CD14-positive monocyte (primary cell): ENCODE data around the gene ARSI. TPM values are rescaled to one million over a fixed set of nuclear protein-coding genes. Genes with fewer than 3 reads are reported as not detected.

Source experiments
- DNase-seq, 3 donors: peaks; one replicate each; pipeline ENCODE4 v3.0.0-alpha.2; 2011 to 2022
- H2AFZ ChIP-seq: 2 replicates; pipeline ENCODE4 v1.6.0; 2012; ENCODE audit warnings: mild to moderate bottlenecking, low read depth, low read length, inconsistent platforms; ENCODE audit not compliant: insufficient read depth, poor library complexity, severe bottlenecking
- H3K27ac ChIP-seq, 2 donors: 1 replicate in 1 of 2; 2 replicates in 1 of 2; pipeline ENCODE4 v1.5.1; 2012 to 2013; ENCODE audit warnings: low read length in 2 of 2, control low read depth in 1 of 2, inconsistent platforms in 1 of 2, low read depth in 1 of 2, mild to moderate bottlenecking in 1 of 2
- H3K27me3 ChIP-seq, 2 donors: one replicate each; pipeline versions ENCODE4 v1.6.0 to v1.6.1; 2011 to 2013; ENCODE audit warnings: low read length in 2 of 2; ENCODE audit not compliant: control insufficient read depth in 2 of 2, insufficient read depth in 2 of 2
- H3K36me3 ChIP-seq, 2 donors: replicated peaks in 1 of 2; 1 replicate in 1 of 2; 2 replicates in 1 of 2; pipeline versions ENCODE4 v1.5.1 to v1.6.1; 2012 to 2013; ENCODE audit warnings: low read length in 2 of 2, control low read depth in 1 of 2, inconsistent platforms in 1 of 2, mild to moderate bottlenecking in 1 of 2; ENCODE audit not compliant: insufficient read depth in 2 of 2, control insufficient read depth in 1 of 2
- H3K4me1 ChIP-seq, 2 donors: 1 replicate in 1 of 2; 2 replicates in 1 of 2; pipeline versions ENCODE4 v1.5.1 to v1.6.1; 2012 to 2013; ENCODE audit warnings: low read length in 2 of 2, control low read depth in 1 of 2, inconsistent platforms in 1 of 2, mild to moderate bottlenecking in 1 of 2, moderate library complexity in 1 of 2; ENCODE audit not compliant: insufficient read depth in 2 of 2, control insufficient read depth in 1 of 2
- H3K4me2 ChIP-seq: replicated peaks from 2 replicates; pipeline ENCODE3; 2012; ENCODE audit warnings: low read length, moderate library complexity, mild to moderate bottlenecking; ENCODE audit not compliant: poor library complexity, severe bottlenecking; ENCODE audit errors: extremely low read depth
- H3K4me3 ChIP-seq, 3 experiments: fragments of 200-600 bp in 1 of 3; sonication (generic) in 1 of 3; replicated peaks in 1 of 3; 1 replicate in 2 of 3; 2 replicates in 1 of 3; pipeline ENCODE4 v1.5.1; 2011 to 2013; ENCODE audit warnings: low read length in 3 of 3, mild to moderate bottlenecking in 3 of 3, control low read depth in 2 of 3, low read depth in 2 of 3, inconsistent platforms in 1 of 3, moderate library complexity in 1 of 3
- H3K79me2 ChIP-seq: 2 replicates; pipeline ENCODE4 v1.6.0; 2012; ENCODE audit warnings: mild to moderate bottlenecking, control low read depth, inconsistent platforms, low read length, moderate library complexity; ENCODE audit not compliant: insufficient read depth
- H3K9ac ChIP-seq: 2 replicates; pipeline ENCODE4 v1.6.0; 2017; ENCODE audit warnings: low read length, mild to moderate bottlenecking; ENCODE audit not compliant: insufficient read depth, poor library complexity, severe bottlenecking
- H3K9me3 ChIP-seq, 2 donors: replicated peaks in 1 of 2; 1 replicate in 1 of 2; 2 replicates in 1 of 2; pipeline versions ENCODE4 v1.5.1 to v1.6.1; 2012 to 2013; ENCODE audit warnings: low read length in 2 of 2, control low read depth in 1 of 2; ENCODE audit not compliant: control insufficient read depth in 1 of 2, insufficient read depth in 1 of 2
- H4K20me1 ChIP-seq: 2 replicates; pipeline ENCODE4 v1.6.0; 2012; ENCODE audit warnings: mild to moderate bottlenecking, low read length, control low read depth, moderate library complexity; ENCODE audit not compliant: insufficient read depth
- H3K27ac Mint-ChIP-seq, 7 donors: one replicate each; pipeline ENCODE4 v1.8.0; 2020; ENCODE audit warnings: mild to moderate bottlenecking in 7 of 7, mixed read lengths in 7 of 7, moderate library complexity in 6 of 7, inconsistent platforms in 2 of 7
- H3K27me3 Mint-ChIP-seq, 3 donors: one replicate each; pipeline ENCODE4 v1.8.0; 2021 to 2022; ENCODE audit warnings: low read depth in 3 of 3, mild to moderate bottlenecking in 3 of 3, mixed read lengths in 3 of 3, moderate library complexity in 3 of 3, inconsistent platforms in 1 of 3
- H3K36me3 Mint-ChIP-seq, 2 donors: one replicate each; pipeline ENCODE4 v1.8.0; 2020; ENCODE audit warnings: mixed read lengths in 2 of 2, inconsistent platforms in 1 of 2, mild to moderate bottlenecking in 1 of 2
- H3K4me1 Mint-ChIP-seq: one replicate; pipeline ENCODE4 v1.8.0; 2020; ENCODE audit warnings: mild to moderate bottlenecking, mixed read lengths
- H3K4me3 Mint-ChIP-seq, 2 donors: one replicate each; pipeline ENCODE4 v1.8.0; 2020; ENCODE audit warnings: mild to moderate bottlenecking in 2 of 2, mixed read lengths in 2 of 2, moderate library complexity in 1 of 2
- H3K9me3 Mint-ChIP-seq, 7 donors: one replicate each; pipeline ENCODE4 v1.8.0; 2020 to 2022; ENCODE audit warnings: mixed read lengths in 7 of 7, mild to moderate bottlenecking in 6 of 7, moderate library complexity in 6 of 7, inconsistent platforms in 2 of 7
- WGBS: methylation state at CpG from one replicate; pipeline ENCODE4 v1.1.5; 2013; ENCODE audit warnings: missing lambda C conversion rate; ENCODE audit not compliant: insufficient coverage; 5-methylcytosine and 5-hydroxymethylcytosine counted together
- intact Hi-C, 2 donors: fragments of 100-400 bp; cut with micrococcal nuclease; formaldehyde crosslinking; loops; one replicate each; pipeline versions ENCODE4 v1.15.0 to v1.15.1; 2023
- polyA plus RNA-seq, 3 donors: library from polyadenylated mRNA; depleted of rRNA in 1 of 3; unstranded in 2 of 3; stranded (reverse) in 1 of 3; fragments of 300-500 nt in 2 of 3; fragments of >200 nt in 1 of 3; fragmentation: Illumina TruSeq in 2 of 3; gene quantifications; 1 replicate in 2 of 3; 2 replicates in 1 of 3; pipeline ENCODE4 v1.2.3, GENCODE V29; 2012 to 2021
- TF ChIP-seq, protein P1 (sequence below): fragments of 200-600 bp; IDR thresholded peaks from one replicate; pipeline ENCODE4 v1.8.0; 2022; ENCODE audit warnings: antibody characterized with exemption, mild to moderate bottlenecking

ARSI gene
- polyA plus RNA-seq, 3 donors, result not detected

DNA sequence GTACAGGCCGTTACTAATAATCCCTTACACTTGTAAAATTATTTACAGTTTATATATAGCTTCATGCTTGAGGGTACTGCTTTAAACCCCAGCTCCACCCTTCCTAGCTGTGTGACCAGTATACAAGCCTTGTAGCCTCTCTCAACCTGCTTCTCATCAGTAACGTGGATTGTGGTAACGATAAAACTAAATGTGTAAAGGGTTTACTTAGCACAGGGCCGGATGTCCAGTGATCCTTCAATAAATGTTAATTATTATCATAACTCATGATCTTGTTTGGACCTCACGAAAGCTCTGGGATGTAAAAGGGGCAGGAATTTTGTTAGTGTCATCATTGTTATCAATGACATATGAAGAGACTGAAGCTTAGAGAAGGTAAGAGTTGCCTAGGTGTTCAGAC is 7.5 kb upstream of the ARSI start:
- Histone ChIP-seq H3K27me3 (no peaks in the 10 kb centered on the region), H3K9me3 (no peaks in the 10 kb centered on the region), H4K20me1 (no peaks in the 10 kb centered on the region), H3K4me2 (no peak overlapping the region), H3K9ac (no peak overlapping the region), H3K4me3 (no peak overlapping the region), H3K27ac (no peak overlapping the region), H3K4me1 (no peaks in the 10 kb centered on the region), H2AFZ (no peak overlapping the region), H3K79me2 (no peaks in the 10 kb centered on the region), H3K36me3 (no peaks in the 10 kb centered on the region)
- H3K27ac Mint-ChIP-seq, result no peak overlapping the region
- H3K36me3 Mint-ChIP-seq, result no peaks in the 10 kb centered on the region
- no peaks in the 10 kb centered on the region for H3K9me3 Mint-ChIP-seq
- peaks cover 4 to 6% (median 6%) of the 10 kb centered on the region in 3 donors for H3K27me3 Mint-ChIP-seq
- TF ChIP-seq, protein P1, sequence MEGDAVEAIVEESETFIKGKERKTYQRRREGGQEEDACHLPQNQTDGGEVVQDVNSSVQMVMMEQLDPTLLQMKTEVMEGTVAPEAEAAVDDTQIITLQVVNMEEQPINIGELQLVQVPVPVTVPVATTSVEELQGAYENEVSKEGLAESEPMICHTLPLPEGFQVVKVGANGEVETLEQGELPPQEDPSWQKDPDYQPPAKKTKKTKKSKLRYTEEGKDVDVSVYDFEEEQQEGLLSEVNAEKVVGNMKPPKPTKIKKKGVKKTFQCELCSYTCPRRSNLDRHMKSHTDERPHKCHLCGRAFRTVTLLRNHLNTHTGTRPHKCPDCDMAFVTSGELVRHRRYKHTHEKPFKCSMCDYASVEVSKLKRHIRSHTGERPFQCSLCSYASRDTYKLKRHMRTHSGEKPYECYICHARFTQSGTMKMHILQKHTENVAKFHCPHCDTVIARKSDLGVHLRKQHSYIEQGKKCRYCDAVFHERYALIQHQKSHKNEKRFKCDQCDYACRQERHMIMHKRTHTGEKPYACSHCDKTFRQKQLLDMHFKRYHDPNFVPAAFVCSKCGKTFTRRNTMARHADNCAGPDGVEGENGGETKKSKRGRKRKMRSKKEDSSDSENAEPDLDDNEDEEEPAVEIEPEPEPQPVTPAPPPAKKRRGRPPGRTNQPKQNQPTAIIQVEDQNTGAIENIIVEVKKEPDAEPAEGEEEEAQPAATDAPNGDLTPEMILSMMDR, result no peak
- intact Hi-C loops, result no loop called here
- WGBS, result 100% methylated on average over 1 of the region's 5 CpGs
- peaks cover 2% of the 10 kb centered on the region for H3K4me1 Mint-ChIP-seq
- H3K4me3 Mint-ChIP-seq, result no peak overlapping the region
- no peak for DNase-seq

DNA sequence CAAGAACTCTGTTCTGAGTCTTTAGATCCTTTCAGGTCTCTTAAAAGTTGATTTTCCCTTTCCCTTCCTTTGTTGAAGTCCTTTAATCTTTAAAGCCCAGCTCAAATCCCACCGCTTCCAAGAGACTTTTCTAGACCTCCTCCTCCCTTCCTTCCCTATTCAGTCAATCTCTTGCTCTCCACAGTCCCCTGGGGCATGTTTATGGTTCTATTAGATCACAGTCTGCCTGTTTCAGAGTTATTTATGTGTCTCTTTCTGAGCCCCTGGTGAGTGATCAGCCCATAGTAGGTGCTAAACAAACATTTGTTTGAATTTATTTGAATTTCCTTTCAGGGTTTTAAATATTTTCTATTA is 7.2 kb upstream of the ARSI start:
- Mint-ChIP-seq H3K27ac (no peak overlapping the region), H3K27me3 (peaks cover 4 to 6% (median 6%) of the 10 kb centered on the region in 3 donors), H3K4me1 (peaks cover 2% of the 10 kb centered on the region), H3K9me3 (no peaks in the 10 kb centered on the region), H3K36me3 (no peaks in the 10 kb centered on the region), H3K4me3 (no peak overlapping the region)
- Histone ChIP-seq H3K79me2 (no peaks in the 10 kb centered on the region), H3K9ac (no peak overlapping the region), H4K20me1 (no peaks in the 10 kb centered on the region), H3K27me3 (no peaks in the 10 kb centered on the region), H3K9me3 (no peaks in the 10 kb centered on the region), H3K4me2 (no peak overlapping the region), H3K36me3 (no peaks in the 10 kb centered on the region), H3K27ac (no peak overlapping the region), H3K4me3 (no peak overlapping the region), H3K4me1 (no peaks in the 10 kb centered on the region), H2AFZ (no peak overlapping the region)
- TF ChIP-seq, protein P1, result no peak
- no peak for DNase-seq
- intact Hi-C loops, result no loop called here
- no CpG with 5 or more reads among the region's 1 CpG for WGBS
